GM18867 (cell line): Measurements from ENCODE around the gene HBG2.
A peak's percentile ranks its signal among the peaks of the same experiment; 100 is the strongest.
"Not testable (repeated sequence)": the region's sequence is repeated elsewhere in the genome, so short reads cannot be mapped to it uniquely, and the experiment has no call there.

Experiments
- ATAC-seq: cut with Tn5 transposase; IDR thresholded peaks from one replicate; pipeline ENCODE4 v1.9.1; 2021; ENCODE audit warnings: mild to moderate bottlenecking, moderate library complexity; ENCODE audit not compliant: unreplicated experiment

Gene HBG2

DNA sequence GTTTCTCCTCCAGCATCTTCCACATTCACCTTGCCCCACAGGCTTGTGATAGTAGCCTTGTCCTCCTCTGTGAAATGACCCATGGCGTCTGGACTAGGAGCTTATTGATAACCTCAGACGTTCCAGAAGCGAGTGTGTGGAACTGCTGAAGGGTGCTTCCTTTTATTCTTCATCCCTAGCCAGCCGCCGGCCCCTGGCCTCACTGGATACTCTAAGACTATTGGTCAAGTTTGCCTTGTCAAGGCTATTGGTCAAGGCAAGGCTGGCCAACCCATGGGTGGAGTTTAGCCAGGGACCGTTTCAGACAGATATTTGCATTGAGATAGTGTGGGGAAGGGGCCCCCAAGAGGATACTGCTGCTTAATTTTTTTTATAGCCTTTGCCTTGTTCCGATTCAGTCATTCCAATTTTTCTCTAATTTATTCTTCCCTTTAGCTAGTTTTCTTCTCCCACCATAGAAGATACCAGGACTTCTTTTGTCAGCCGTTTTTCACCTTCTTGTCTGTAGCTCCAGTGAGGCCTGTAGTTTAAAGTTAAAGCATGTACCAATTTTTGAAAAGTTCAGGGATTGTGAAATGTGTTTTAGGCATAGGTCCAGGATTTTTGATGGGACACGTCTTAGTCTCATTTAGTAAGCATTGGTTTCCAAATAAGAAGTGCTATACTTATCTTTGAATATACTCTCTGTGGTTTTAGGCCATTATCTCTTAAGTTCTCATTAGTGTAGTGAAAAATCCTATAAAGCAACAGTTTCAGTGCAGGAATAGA, at the start of gene HBG2:
HBG2 (minus strand) TSS at position 136 of the 768 bp plus-strand sequence; CDS start at position 83, 53 bp downstream.
- ATAC-seq: not testable (repeated sequence)

DNA sequence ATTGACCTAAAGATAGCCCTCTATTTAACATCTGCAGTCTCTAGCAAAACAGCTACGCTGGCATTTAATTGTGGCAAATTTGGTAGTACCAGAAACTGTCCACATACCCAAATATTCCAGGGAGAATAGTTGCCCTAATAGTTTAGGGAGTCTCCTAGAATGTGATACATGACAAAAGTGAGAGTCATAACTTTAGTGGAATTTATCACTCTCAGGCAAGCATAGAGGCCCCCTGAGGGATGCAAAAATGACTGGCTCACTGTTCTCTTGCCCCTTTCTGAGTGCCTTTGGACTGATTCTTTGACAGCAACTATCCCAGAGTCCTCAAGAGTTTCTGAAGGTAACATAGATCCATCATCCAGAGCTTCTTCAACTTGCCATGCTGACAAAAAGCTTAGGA, 49.5 kb upstream of the HBG2 start:
- ATAC-seq: no peak

DNA sequence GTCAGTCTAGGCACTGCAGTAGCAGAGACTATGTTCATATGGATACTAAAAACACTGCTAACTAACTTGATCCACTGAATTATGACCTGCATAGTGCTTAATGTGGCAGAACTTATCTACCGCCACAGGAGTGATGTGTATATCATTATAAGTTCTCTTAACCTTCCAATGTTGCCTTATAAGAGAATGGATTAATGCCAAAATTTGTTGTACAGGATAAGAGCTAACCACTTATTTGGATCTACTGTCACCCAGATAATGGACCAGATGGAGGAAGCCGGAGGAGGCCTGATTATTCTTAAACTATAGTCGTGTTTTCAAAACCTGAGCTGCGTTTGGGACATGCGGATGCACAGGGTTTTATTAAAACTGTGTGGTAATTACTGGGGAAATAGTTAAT, 49.0 kb upstream of the HBG2 start:
- no peak for ATAC-seq

DNA sequence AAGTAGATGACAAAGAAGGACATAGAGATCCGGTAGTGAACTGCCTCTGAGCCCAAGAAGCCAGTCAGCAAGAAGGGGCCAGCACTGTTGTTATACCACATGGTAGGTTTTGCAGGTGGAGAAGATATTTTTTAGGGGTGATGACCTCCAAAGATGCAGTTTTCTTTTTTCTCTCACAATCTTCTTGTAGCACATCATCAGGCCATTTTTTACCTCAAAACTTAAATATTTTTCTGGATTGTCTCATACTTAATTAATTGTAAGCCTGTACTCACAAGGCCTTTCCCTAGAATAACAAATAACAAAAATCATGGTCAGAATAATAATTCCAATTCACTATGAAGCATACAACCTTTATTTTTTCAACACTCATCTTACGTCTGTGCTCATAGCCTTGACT, 47.3 kb upstream of the HBG2 start, which contains the start of gene OR51B4:
OR51B4 (minus strand) TSS at position 101 of the 400 bp plus-strand sequence; CDS start at position 101, 0 bp downstream.
- ATAC-seq: no peak

DNA sequence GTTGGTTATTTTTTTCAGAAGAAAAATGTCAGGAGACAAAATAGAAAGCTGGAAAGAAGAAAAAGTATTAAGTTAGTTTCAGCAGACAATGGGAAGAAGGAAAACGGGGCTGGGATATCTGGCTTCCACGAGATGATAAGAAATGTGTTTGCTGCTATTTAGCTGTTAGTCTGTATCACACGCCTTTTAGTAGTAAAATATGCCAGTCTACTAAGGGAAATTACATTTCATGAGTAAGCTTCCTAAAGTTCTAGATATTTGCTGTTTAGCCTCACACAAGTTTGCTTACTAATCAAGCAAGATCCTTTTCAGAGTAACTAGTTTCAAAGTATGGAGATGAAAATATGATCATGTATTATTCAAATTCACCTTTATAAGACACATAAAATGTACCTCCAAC, 45.7 kb upstream of the HBG2 start:
- no peak for ATAC-seq

DNA sequence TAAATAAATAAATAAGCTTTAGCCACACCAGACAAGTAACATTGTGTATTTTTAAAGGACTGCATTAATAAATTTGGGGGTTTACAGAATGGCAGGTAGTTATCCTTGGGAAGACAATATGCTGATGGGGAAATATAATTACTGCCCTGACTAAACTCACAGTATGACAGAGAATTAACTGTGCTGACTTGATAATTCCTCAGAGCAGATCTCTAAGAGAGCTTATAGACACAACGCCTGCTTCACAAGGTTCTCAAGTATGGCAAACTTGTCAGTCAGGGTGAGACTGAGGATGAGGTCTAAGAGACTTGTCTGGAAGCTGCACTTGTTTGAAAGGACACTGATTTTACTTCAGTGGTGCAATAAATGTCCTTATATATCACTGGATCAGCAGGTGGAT, 43.9 kb upstream of the HBG2 start:
- no peak for ATAC-seq

DNA sequence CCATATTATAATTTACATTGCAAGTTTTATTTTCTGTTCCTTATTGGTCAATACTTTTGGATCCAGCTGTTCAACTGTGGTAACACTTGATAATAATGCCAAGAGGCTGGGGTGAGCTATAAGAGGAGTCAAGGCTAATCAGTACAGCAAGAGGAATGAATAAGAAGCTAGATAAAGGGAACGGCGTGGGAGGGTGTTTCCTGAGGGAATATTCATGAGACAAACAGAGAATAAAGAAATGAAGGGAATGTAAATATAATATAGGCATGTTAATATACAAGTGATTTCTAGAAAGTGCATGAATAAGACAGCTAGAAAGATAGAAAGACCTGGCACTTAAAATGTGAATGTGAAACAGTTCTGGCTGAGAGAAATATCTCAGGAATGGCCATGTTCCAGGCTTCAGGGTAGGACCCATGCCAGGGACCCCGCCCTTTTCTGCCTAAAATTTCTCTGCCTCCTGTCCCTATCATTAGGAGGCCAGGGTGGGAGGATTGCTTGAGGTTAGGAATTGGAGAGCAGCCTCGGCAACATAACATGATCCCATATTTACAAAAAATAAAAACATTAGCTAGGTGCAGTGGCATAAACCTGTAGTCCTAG, 43.2 kb upstream of the HBG2 start:
- ATAC-seq: no peak

DNA sequence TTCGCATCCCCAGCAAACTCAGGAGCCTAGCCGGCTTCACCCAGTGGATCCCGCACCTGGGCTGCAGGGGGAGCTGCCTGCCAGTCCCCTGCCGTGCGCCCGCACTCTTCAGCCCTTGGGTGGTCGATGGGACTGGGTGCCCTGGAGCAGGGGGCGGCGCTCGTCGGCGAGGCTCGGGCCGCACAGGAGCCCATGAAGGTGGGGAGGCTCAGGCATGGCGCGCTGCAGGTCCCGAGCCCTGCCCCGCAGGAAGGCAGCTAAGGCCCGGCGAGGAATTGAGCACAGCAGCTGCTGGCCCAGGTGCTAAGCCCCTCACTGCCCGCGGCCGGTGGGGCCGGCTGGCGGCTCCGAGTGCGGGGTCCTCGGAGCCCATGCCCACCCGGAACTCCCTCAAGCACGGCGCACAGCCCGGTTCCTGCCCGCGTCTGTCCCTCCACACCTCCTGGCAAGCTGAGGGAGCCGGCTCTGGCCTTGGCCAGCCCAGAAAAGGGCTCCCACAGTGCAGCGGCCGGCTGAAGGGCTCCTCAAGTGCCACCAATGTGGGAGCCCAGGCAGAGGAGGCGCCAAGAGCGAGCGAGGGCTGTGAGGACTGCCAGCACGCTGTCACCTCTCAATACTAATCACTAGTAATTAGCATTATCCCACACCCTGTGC, 39.9 kb upstream of the HBG2 start:
- ATAC-seq: not testable (repeated sequence)

DNA sequence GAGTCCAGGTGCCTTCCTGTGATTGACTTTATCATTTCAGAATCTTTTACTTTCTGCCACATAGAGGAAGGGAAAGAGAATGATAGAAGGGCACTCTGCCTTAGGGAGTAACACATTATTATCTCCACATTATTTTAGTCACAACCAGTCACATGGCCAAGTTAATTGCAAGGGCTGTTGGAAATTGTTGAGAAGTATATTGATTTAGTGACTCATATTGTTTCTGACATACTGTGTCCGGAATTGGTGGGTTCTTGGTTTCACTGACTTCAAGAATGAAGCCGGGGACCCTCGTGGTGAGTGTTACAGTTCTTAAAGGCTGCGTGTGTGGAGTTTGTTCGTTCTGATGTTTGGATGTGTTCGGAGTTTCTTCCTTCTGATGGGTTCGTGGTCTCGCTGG, 38.4 kb upstream of the HBG2 start:
- no peak for ATAC-seq

DNA sequence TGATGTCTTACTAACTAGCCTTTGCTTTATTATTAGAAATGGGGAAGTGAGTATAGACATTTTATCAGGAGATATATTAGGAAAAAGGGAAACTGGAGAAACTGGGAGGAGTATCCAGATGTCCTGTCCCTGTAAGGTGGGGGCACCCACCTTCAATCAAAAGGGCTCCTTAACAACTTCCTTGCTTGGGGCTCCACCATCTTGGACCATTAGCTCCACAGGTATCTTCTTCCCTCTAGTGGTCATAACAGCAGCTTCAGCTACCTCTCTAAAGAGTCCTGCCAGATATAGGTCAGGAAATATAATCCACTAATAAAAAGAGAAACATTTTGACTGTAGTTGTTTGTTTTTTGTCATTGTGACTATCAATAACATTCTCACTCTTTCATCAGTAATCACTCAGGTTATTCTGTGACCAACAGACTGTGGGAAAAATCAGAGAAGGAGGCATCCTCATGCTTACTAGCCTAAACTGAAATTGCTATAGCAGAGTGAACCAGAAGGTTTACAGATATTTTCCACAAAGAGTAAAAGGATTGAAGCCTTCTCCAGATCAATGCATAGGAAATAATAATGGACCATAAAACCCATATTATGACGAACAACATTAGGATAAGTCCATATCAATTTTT, 36.7 kb upstream of the HBG2 start:
- peak; percentile 99 for ATAC-seq

DNA sequence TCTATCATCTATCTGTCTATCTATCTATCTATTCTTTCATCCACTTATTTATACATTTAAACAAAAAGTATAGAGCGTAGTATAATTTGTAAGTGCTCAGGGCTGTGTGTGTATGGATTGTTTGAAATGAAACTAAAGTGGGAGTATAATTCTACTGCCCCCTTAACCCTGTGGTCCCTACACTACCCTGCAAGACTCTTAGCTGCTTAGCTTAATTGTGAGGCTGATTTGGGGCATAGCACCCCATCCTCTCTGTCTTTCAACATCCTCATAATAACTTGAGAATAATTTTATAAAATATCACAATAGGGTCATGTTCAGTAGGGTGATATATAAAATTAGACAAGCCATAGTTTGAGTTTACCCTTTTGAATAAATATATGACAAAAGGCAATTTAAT, 35.5 kb upstream of the HBG2 start:
- ATAC-seq: no peak

DNA sequence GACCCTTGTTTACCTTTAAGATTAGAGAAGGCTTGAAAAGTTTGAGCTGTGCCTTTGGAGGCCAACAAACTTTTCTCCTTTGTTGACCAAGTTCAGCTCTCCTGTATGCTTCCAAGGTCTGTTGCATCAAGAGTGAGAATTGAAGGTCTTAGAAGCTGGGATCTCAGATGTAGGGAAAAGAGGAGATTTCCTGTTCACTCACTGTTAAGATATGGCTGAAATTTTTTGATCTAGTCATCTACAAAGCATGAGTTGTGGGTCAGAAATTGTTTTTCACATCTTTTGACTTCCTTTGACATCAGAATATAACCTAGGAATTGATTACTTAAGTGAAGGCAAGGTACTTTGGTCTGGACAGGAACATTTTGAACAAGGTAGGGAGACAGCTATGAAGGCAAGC, 35.1 kb upstream of the HBG2 start:
- ATAC-seq: no peak

DNA sequence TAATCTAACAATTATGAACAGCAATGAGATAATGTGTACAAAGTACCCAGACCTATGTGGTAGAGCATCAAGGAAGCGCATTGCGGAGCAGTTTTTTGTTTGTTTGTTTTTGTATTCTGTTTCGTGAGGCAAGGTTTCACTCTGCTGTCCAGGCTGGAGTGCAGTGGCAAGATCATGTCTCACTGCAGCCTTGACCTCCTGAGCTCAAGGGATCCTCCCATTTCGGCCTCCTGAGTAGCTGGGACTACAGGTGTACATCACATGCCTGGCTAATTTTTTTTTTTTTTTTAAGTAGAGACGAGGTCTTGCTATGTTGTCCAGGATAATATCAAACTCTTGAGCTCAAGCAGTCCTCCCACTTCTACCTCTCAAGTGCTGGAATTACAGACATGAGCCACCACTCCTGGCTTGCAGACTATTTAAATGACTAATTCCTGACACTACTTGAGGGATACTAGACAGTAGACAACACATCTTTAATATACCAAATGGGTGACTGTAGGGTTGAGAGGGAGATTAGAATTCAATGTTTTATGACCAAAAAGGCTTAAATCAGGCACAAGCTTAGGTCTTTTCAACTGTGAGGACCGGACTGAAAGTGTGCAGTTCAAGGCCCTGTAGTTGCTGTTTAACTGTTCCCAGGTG, 34.4 kb upstream of the HBG2 start:
- no peak for ATAC-seq

DNA sequence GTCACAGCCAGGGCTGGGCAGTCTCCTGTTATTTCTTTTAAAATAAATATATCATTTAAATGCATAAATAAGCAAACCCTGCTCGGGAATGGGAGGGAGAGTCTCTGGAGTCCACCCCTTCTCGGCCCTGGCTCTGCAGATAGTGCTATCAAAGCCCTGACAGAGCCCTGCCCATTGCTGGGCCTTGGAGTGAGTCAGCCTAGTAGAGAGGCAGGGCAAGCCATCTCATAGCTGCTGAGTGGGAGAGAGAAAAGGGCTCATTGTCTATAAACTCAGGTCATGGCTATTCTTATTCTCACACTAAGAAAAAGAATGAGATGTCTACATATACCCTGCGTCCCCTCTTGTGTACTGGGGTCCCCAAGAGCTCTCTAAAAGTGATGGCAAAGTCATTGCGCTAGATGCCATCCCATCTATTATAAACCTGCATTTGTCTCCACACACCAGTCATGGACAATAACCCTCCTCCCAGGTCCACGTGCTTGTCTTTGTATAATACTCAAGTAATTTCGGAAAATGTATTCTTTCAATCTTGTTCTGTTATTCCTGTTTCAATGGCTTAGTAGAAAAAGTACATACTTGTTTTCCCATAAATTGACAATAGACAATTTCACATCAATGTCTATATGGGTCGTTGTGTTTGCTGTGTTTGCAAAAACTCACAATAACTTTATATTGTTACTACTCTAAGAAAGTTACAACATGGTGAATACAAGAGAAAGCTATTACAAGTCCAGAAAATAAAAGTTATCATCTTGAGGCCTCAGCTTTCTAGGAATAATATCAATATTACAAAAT, 33.7 kb upstream of the HBG2 start:
- ATAC-seq: no peak

DNA sequence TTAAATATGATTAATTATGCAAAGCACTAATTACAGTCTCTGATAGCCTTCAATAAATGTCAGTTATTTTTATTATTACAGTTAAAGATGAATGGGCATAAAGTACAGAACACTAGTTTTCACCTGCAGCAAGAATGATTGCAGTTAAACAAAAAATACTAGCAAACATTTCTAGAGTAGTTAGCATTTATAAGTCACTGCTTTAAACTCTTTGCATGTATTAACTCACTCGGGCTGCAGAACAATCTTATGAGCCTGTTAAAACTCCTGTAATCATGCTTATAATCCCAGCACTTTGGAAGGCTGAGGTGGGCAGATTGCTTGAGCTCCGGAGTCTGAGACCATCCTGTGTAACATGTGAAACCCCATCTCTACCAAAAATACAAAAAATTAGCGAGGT, 32.3 kb upstream of the HBG2 start:
- no peak for ATAC-seq

DNA sequence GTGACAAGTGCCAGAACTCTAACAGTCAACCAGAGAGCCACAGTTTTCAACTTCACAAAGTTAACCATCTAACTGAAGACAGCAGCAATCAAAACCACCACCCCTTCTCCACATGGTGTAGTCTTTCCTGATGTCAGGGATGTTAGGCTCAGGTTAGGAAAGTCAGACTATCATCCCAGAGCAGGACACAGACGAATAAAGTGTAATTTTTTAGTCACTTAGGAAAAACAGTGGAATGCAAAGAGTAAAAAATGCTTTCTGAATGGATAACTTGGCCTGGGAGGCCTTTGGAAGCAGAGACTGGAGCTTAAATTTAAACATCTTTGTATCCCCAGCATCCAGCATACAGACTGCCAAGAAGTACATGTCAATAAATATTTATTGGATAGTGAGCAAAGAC, 31.8 kb upstream of the HBG2 start:
- ATAC-seq: no peak

DNA sequence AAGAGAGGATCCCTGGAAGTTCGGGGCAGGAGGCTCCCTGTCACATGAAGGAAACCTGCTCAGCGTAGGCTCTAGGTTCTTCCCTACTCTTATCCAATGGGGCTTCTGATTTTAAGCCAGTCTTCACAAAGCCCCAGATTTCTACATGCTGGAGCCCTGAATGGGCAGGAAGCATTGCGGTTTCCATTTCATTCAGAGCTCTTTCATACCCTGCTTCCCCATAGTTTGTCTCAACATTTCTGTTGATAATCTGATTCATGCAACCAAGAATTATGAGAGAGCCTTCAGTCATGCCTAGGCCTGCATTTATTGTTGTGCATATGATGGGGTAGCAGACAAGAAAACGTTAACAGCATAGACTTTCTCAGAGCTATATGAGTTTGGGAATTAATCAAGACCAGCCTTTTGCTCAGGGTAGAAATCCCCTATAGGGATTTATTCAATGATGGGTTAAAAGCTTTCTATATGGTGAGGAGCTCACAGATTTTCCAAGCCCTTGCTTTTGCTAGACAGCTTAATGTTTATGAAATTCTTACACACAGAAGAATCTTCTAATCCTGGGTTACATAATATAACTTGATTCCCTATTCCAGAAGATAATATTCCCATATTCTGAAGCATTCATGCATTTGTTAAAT, 31.2 kb upstream of the HBG2 start:
- ATAC-seq: no peak

DNA sequence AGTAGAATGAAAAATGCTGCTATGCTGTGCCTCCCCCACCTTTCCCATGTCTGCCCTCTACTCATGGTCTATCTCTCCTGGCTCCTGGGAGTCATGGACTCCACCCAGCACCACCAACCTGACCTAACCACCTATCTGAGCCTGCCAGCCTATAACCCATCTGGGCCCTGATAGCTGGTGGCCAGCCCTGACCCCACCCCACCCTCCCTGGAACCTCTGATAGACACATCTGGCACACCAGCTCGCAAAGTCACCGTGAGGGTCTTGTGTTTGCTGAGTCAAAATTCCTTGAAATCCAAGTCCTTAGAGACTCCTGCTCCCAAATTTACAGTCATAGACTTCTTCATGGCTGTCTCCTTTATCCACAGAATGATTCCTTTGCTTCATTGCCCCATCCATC, 30.1 kb upstream of the HBG2 start:
- no peak for ATAC-seq

DNA sequence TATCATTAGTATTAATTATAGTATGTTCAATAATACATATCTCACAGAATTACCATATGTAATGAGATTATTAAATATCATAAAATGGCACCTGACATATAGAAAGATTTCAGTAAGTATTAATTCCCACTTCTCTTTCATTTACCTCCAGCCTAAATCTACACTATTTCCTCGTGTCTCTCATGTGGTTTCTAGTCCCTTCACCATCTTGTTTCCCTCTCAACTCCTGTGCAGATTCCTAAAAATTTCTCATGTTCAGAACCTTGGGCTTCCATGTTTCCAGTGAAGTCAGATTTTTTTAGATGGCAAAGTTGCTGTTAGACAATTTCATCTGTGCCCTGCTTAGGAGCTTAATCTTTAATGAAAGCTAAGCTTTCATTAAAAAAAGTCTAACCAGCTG, 29.3 kb upstream of the HBG2 start:
- ATAC-seq: no peak

DNA sequence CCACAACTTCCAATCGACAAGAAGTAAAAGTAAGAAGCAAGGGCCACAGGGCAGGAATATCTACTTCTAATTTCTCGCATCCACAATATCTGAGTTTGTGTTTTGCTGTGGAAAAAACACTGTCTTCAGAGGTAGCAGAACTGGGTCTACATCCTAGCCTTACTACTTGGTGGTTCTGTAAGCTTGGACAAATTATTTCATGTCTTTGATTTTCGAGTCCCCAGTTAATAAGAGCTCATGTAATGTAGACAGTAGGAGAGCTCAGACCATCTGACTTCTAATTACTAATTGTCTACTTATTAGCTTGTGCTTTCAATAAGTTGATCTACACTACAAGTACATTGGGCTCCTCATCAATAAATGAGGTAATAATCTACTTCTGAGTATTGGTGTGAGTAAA, 28.5 kb upstream of the HBG2 start:
- ATAC-seq: no peak
